Measurements from ENCODE around the gene DNM2.

DNA sequence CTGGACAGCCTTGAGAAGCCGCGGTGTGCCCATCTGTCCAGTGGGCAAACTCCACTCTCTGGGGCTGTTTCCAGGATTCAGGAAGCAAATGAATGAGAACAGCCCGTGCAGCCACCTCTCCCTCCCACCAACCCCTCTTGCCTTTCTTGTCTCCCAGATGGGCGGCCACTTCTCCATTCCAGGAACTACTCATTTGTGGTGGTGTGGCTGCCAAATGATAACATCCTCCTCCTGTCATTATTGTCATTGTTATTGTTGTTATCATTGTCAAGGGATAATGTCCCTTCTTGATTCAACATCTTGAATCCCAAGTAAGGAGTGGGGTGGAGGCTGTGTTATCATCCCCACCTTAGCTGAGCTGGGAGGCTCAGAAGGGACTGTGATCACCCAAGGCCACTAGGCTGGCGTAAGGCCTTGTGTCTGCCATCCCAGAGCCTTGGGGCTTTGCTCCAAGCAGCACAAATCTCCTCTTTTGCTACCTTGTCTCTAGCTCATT, 1.6 kb downstream of the DNM2 start:
- TF ChIP-seq FOXP2 (optimal IDR thresholded peaks at IDR 0.05; ENCODE audit: borderline replicate concordance, extremely low read depth, extremely low read length, insufficient read depth) = no peak
- no peak for TF ChIP-seq REST (IDR thresholded peaks at IDR 0.05; ENCODE audit: insufficient read depth in 1 of 2, low read depth in 2 of 2, low read length in 2 of 2)
- TF ChIP-seq SIN3A (IDR thresholded peaks at IDR 0.05; ENCODE audit: borderline replicate concordance, insufficient read depth, low read length) = peak; percentile 60; the same call in 1 of the 2 replicates
